GM12878 (cell line): Measurements from ENCODE around the gene PRDM9. TPM values are rescaled to one million over a fixed set of nuclear protein-coding genes. Genes with fewer than 3 reads are reported as not detected.

ENCODE experiments used
- ATAC-seq: fragments of 200-7000 bp; cut with Tn5 transposase; 3 replicates; pipeline ENCODE4 v1.9.1; 2020; ENCODE audit warnings: mild to moderate bottlenecking, moderate library complexity
- BruUV-seq: library from RNA; stranded (reverse); fragments of 400-500 nt; replicated peaks from 2 replicates; lab custom pipeline; 2021; lab: Mats Ljungman, UMichigan
- CTCF ChIA-PET: fragments of 300-600 bp; sonication (Branson Sonifier 250); formaldehyde crosslinking; extraction: SDS; loops from one replicate; lab custom pipeline; 2021; ENCODE audit warnings: inconsistent platforms; lab: Yijun Ruan, JAX
- POLR2A ChIA-PET: fragments of 350-600 bp; formaldehyde crosslinking; extraction: SDS; loops from one replicate; lab custom pipeline; 2021; ENCODE audit warnings: inconsistent platforms; lab: Charles Lee
- RAD21 ChIA-PET: fragments of 300-600 bp; sonication (Branson Sonifier 250); formaldehyde crosslinking; loops from one replicate; lab custom pipeline; 2023; ENCODE audit warnings: antibody characterized with exemption; ENCODE audit not compliant: unreplicated experiment; lab: Charles Lee
- SMC1A ChIA-PET: fragments of 300-600 bp; sonication (Branson Sonifier 250); formaldehyde crosslinking; loops from one replicate; lab custom pipeline; 2023; ENCODE audit not compliant: unreplicated experiment, uncharacterized antibody; lab: Charles Lee
- DNase-seq: peaks from one replicate; pipeline ENCODE4 v3.0.0-alpha.2; 2011; ENCODE audit warnings: low read depth, low spot score
- FAIRE-seq: peaks from 3 replicates; lab custom pipeline; 2011; peaks lifted over from hg19 to GRCh38; lab: Jason Lieb, UNC
- H2AFZ ChIP-seq: 2 replicates; pipeline ENCODE4 v1.6.0; 2011; ENCODE audit warnings: low read depth, low read length, control low read depth; ENCODE audit not compliant: control insufficient read depth
- H3K27ac ChIP-seq: 2 replicates; pipeline ENCODE4 v1.5.1; 2011; ENCODE audit warnings: control low read depth; ENCODE audit not compliant: control insufficient read depth, insufficient read depth
- H3K27me3 ChIP-seq, 2 experiments: replicated peaks in 1 of 2; 2 replicates each; pipeline versions ENCODE4 v1.6.0 to v1.6.1; 2011; ENCODE audit warnings: low read length in 1 of 2; ENCODE audit not compliant: control insufficient read depth in 2 of 2, insufficient read depth in 2 of 2
- H3K36me3 ChIP-seq, 2 experiments: 2 replicates each; pipeline ENCODE4 v1.5.1; 2011; ENCODE audit warnings: low read length in 1 of 2; ENCODE audit not compliant: control insufficient read depth in 2 of 2, insufficient read depth in 2 of 2
- H3K4me1 ChIP-seq: 2 replicates; pipeline ENCODE4 v1.6.1; 2011; ENCODE audit warnings: mild to moderate bottlenecking, low read length, moderate library complexity, mixed read lengths; ENCODE audit not compliant: control insufficient read depth, insufficient read depth
- H3K4me2 ChIP-seq: 2 replicates; pipeline ENCODE4 v1.6.0; 2011; ENCODE audit warnings: control low read depth; ENCODE audit not compliant: control insufficient read depth, insufficient read depth
- H3K4me3 ChIP-seq: fragments of 200-600 bp; sonication (generic); 2 replicates; pipeline ENCODE4 v1.5.1; 2016
- H3K79me2 ChIP-seq: 2 replicates; pipeline ENCODE4 v1.6.0; 2011; ENCODE audit warnings: low read length; ENCODE audit not compliant: control insufficient read depth, insufficient read depth
- H3K9ac ChIP-seq: 2 replicates; pipeline ENCODE4 v1.8.0; 2011; ENCODE audit warnings: low read length, control low read depth, mixed read lengths; ENCODE audit not compliant: control insufficient read depth, insufficient read depth
- H3K9me3 ChIP-seq: replicated peaks from 3 replicates; pipeline ENCODE4 v1.5.1; 2011; ENCODE audit warnings: mild to moderate bottlenecking, low read length; ENCODE audit not compliant: control insufficient read depth, insufficient read depth
- H4K20me1 ChIP-seq: 2 replicates; pipeline ENCODE4 v1.6.0; 2011; ENCODE audit not compliant: control insufficient read depth, insufficient read depth
- EP300 ChIP-seq, 2 experiments: fragments of 150-350 bp in 1 of 2; IDR thresholded peaks; 2 replicates each; pipeline ENCODE4 v1.6.1; 2011 to 2012; ENCODE audit warnings: low read depth in 2 of 2, low read length in 2 of 2, borderline replicate concordance in 1 of 2, improper control_type of control experiment in 1 of 2, inconsistent platforms in 1 of 2; ENCODE audit not compliant: control insufficient read depth in 1 of 2
- HCFC1 ChIP-seq: fragments of 150-350 bp; IDR thresholded peaks from 2 replicates; pipeline ENCODE4 v1.6.1; 2014; ENCODE audit warnings: low read length
- IKZF2 ChIP-seq, 2 experiments: fragments of 450-650 bp; IDR thresholded peaks; 2 replicates each; pipeline ENCODE4 v1.6.1; 2017; ENCODE audit warnings: mild to moderate bottlenecking in 2 of 2, moderate library complexity in 2 of 2
- JUNB ChIP-seq: IDR thresholded peaks from 2 replicates; pipeline ENCODE4 v1.6.1; 2016; ENCODE audit warnings: antibody characterized with exemption, mild to moderate bottlenecking
- KAT2A ChIP-seq: conservative IDR thresholded peaks from 2 replicates; pipeline ENCODE4 v1.6.1; 2011; ENCODE audit warnings: low read depth, low read length; ENCODE audit not compliant: control insufficient read depth
- MEF2B ChIP-seq: fragments of 450-650 bp; IDR thresholded peaks from 2 replicates; pipeline ENCODE4 v1.6.1; 2018; ENCODE audit warnings: mild to moderate bottlenecking, moderate library complexity; ENCODE audit not compliant: partially characterized antibody, poor library complexity, severe bottlenecking
- MXI1 ChIP-seq: fragments of 150-350 bp; IDR thresholded peaks from 2 replicates; pipeline ENCODE4 v1.6.1; 2011; ENCODE audit warnings: low read depth, mild to moderate bottlenecking, inconsistent platforms, low read length, improper control_type of control experiment
- MYB ChIP-seq: fragments of 150-350 bp; IDR thresholded peaks from 2 replicates; pipeline ENCODE4 v1.6.1; 2014; ENCODE audit warnings: mild to moderate bottlenecking, low read depth, low read length, borderline replicate concordance
- MYC ChIP-seq: IDR thresholded peaks from 2 replicates; pipeline ENCODE4 v1.6.1; 2011; ENCODE audit warnings: mild to moderate bottlenecking, low read length, moderate library complexity, inconsistent platforms; ENCODE audit not compliant: insufficient read depth, insufficient replicate concordance, insufficient read length, severe bottlenecking
- POLR2A ChIP-seq: IDR thresholded peaks from 2 replicates; pipeline ENCODE4 v1.6.1; 2011; ENCODE audit warnings: low read depth, mild to moderate bottlenecking, low read length
- SKIL ChIP-seq: fragments of 450-650 bp; IDR thresholded peaks from 2 replicates; pipeline ENCODE4 v1.6.1; 2017; ENCODE audit warnings: mild to moderate bottlenecking, low read depth, inconsistent platforms; ENCODE audit not compliant: poor library complexity, severe bottlenecking
- SMAD5 ChIP-seq: IDR thresholded peaks from 2 replicates; pipeline ENCODE4 v1.6.1; 2016; ENCODE audit warnings: antibody characterized with exemption, low read depth
- TAF1 ChIP-seq: IDR thresholded peaks from 2 replicates; pipeline ENCODE4 v1.6.1; 2011; ENCODE audit warnings: mild to moderate bottlenecking, low read depth, low read length, borderline replicate concordance
- ZNF207 ChIP-seq: fragments of 450-650 bp; IDR thresholded peaks from 2 replicates; pipeline ENCODE4 v1.6.1; 2014; ENCODE audit warnings: antibody characterized with exemption, mild to moderate bottlenecking, borderline replicate concordance
- ZNF274 ChIP-seq: IDR thresholded peaks from one replicate; pipeline ENCODE4 v1.8.0; 2011; ENCODE audit not compliant: insufficient read length, insufficient read depth
- ZNF622 ChIP-seq: fragments of 450-650 bp; IDR thresholded peaks from 2 replicates; pipeline ENCODE4 v1.6.1; 2017; ENCODE audit warnings: mild to moderate bottlenecking, inconsistent platforms
- WGBS: methylation state at CpG from one replicate; pipeline ENCODE4 v1.1.6; 2016; ENCODE audit warnings: low lambda C conversion rate; ENCODE audit not compliant: insufficient replicate concordance, insufficient coverage; ENCODE audit errors: missing lambda C conversion rate; 5-methylcytosine and 5-hydroxymethylcytosine counted together
- in situ Hi-C: fragments of 300-500 bp; cut with MboI; formaldehyde crosslinking; loops from 9 replicates; pipeline ENCODE4 v1.14.3; 2018; ENCODE audit warnings: mixed read lengths
- intact Hi-C: fragments of 100-400 bp; cut with micrococcal nuclease; formaldehyde crosslinking; loops from one replicate; pipeline ENCODE4 v1.14.2; 2022; ENCODE audit not compliant: unreplicated experiment
- polyA plus RNA-seq, 11 experiments: library from polyadenylated mRNA; depleted of rRNA in 4 of 11; unstranded in 6 of 11; stranded (reverse) in 5 of 11; fragments of >200 nt; fragmentation: Nextera tagmentation in 4 of 11; fragmentation: Illumina TruSeq in 1 of 11; extraction: Ambion mirVana in 4 of 11; extraction: Trizol in 1 of 11; gene quantifications; 1 replicate in 1 of 11; 2 replicates in 10 of 11; pipeline versions ENCODE4 v1.2.1 to v1.2.3, GENCODE V29; 2011 to 2016; ENCODE audit warnings: inconsistent platforms in 2 of 11, missing spikeins in 2 of 11, low read depth in 1 of 11
- total RNA-seq, 4 experiments: library from RNA; depleted of rRNA in 3 of 4; stranded (reverse); fragments of >200 nt in 3 of 4; fragmentation: Illumina TruSeq in 1 of 4; extraction: Trizol in 1 of 4; gene quantifications; 2 replicates each; pipeline versions ENCODE4 v1.2.1 to v1.2.3, GENCODE V29; 2013 to 2021

The PRDM9 gene
- total and polyA plus RNA-seq, 10 of the 15 experiments (the other 5 are each of a cell fraction or from before 2014, with no cell fraction given): not detected

DNA sequence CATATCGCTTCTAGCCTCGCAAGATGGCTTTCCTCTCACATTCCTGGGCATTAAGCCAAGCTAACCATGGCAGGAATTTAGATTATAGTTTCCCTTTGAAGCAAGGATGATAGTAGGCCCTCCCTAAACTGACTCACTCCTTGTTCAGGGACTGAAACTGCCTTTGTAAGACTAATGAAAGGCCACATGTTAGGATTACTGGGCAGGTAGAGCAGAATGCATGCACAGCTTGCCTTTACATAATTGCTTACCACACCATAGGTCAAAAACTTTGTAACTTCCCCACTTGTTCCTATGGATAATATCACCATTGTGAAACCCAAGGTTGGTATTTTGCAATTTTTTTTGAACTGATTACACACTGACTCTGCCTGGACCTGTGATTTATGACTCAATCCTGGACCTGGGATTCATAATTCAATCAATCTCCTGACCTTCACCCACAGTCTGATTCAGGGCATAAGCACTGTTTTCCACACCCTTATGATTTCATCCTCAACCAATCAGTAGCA, 41.0 kb upstream of the PRDM9 start:
- no TSS peak for BruUV-seq
- no peak for TF ChIP-seq MYB
- TF ChIP-seq HCFC1: no peak
- no peak for TF ChIP-seq MXI1
- TF ChIP-seq POLR2A: no peak
- TF ChIP-seq SMAD5: no peak
- no peak for TF ChIP-seq EP300 (IDR thresholded peaks at IDR 0.05; ENCODE audit: borderline replicate concordance in 1 of 2, control insufficient read depth in 1 of 2, low read depth in 2 of 2, low read length in 2 of 2)
- TF ChIP-seq MEF2B: no peak
- Histone ChIP-seq H3K9ac (no peak overlapping the region), H3K4me1 (no peaks in the 10 kb centered on the region), H3K27ac (no peak overlapping the region), H3K27me3 (no peaks in the 10 kb centered on the region), H3K36me3 (no peaks in the 10 kb centered on the region), H2AFZ (no peak overlapping the region), H4K20me1 (no peaks in the 10 kb centered on the region), H3K79me2 (no peaks in the 10 kb centered on the region), H3K9me3 (no peaks in the 10 kb centered on the region), H3K4me3 (no peak overlapping the region), H3K4me2 (no peak overlapping the region)
- ATAC-seq (no peak), FAIRE-seq (no peak), DNase-seq (no peak)
- CTCF ChIA-PET: no interaction called here
- in situ Hi-C loops (no loop called here), intact Hi-C loops (no loop called here)
- RAD21 ChIA-PET: no interaction called here
- SMC1A ChIA-PET: interaction anchor here (1.2 to 1.4 kb wide), 2 partner anchors 8 to 9 kb away, joined by 3 to 4 read pairs; no protein-coding TSS in a partner anchor
- POLR2A ChIA-PET: no interaction called here
- WGBS: 64% methylated on average over 2 of the region's 2 CpGs

DNA sequence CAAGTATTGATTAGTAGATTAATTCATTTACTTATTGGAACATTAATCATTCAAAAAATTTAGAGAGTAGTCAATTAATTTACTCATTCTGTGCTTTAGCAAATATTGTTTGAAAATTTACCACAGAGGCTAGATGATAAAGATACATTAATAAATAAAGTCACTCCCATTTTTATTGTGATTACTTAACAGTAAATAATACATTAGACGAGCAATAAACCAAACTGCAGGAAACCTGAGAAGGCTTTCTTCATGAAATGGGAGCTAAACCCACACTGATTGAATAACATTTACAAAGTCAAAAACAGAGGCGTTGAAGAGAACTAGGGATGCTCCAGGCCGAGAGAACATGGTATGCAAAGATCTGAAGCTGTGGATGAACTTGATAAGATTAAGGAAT, 38.8 kb upstream of the PRDM9 start:
- intact Hi-C loops: no loop called here
- CTCF ChIA-PET: no interaction called here
- in situ Hi-C loops: no loop called here
- H3K4me2 ChIP-seq: no peak overlapping the region
- FAIRE-seq (no peak), ATAC-seq (no peak), DNase-seq (no peak)
- BruUV-seq: no TSS peak
- POLR2A ChIA-PET: interaction anchor here (0.5 kb wide), 1 partner anchor 24 kb away, joined by 3 read pairs; no protein-coding TSS in a partner anchor
- no peak overlapping the region for H3K27ac ChIP-seq
- no peaks in the 10 kb centered on the region for H3K36me3 ChIP-seq
- no peak overlapping the region for H2AFZ ChIP-seq
- no peaks in the 10 kb centered on the region for H3K4me1 ChIP-seq
- H3K27me3 ChIP-seq: no peaks in the 10 kb centered on the region
- SMC1A ChIA-PET: no interaction called here
- H3K9me3 ChIP-seq: no peaks in the 10 kb centered on the region
- no peak overlapping the region for H3K9ac ChIP-seq
- H3K79me2 ChIP-seq: no peaks in the 10 kb centered on the region
- no peak overlapping the region for H3K4me3 ChIP-seq
- RAD21 ChIA-PET: no interaction called here
- H4K20me1 ChIP-seq: no peaks in the 10 kb centered on the region
- 31% methylated on average over 3 of the region's 3 CpGs for WGBS
- no peak for TF ChIP-seq ZNF274
- TF ChIP-seq MYC: no peak
- no peak for TF ChIP-seq TAF1
- no peak for TF ChIP-seq IKZF2 (IDR thresholded peaks at IDR 0.05)
- TF ChIP-seq KAT2A: no peak
- no peak for TF ChIP-seq JUNB
- no peak for TF ChIP-seq SKIL
- TF ChIP-seq MEF2B: no peak
- TF ChIP-seq ZNF622: no peak
- TF ChIP-seq ZNF207: no peak
